Chondrocyte (in vitro differentiated cells): ENCODE data around the gene MAP3K20. TPM values are rescaled to one million over a fixed set of nuclear protein-coding genes. Genes with fewer than 3 reads are reported as not detected.

Experiments
- DNase-seq: peaks from one replicate; pipeline ENCODE4 v3.0.0; 2021; ENCODE audit warnings: mixed read lengths, low spot score
- H3K27ac Mint-ChIP-seq: one replicate; pipeline ENCODE4 v1.8.0; 2021; ENCODE audit warnings: mild to moderate bottlenecking, moderate library complexity, mixed read lengths; ENCODE audit not compliant: unreplicated experiment
- H3K27me3 Mint-ChIP-seq: 2 replicates; pipeline ENCODE4 v1.8.0; 2021; ENCODE audit warnings: low read depth, mixed read lengths
- H3K36me3 Mint-ChIP-seq: 2 replicates; pipeline ENCODE4 v1.8.0; 2021; ENCODE audit warnings: low read depth, mixed read lengths
- H3K4me1 Mint-ChIP-seq: 2 replicates; pipeline ENCODE4 v1.8.0; 2021; ENCODE audit warnings: low read depth, mild to moderate bottlenecking, mixed read lengths
- H3K4me3 Mint-ChIP-seq: one replicate; pipeline ENCODE4 v1.8.0; 2021; ENCODE audit warnings: mild to moderate bottlenecking, moderate library complexity, mixed read lengths; ENCODE audit not compliant: unreplicated experiment
- H3K9me3 Mint-ChIP-seq: 2 replicates; pipeline ENCODE4 v1.8.0; 2021; ENCODE audit warnings: low read depth, mixed read lengths
- CTCF ChIP-seq: fragments of 200-600 bp; sonication (generic); IDR thresholded peaks from 2 replicates; pipeline ENCODE4 v1.5.0; 2021; ENCODE audit warnings: antibody characterized with exemption, mild to moderate bottlenecking, moderate library complexity
- total RNA-seq: library from RNA; stranded (reverse); gene quantifications from 3 replicates; pipeline ENCODE4 v1.2.1, GENCODE V29; 2021

Gene MAP3K20
- total RNA-seq, 1 donor from 2014 or later, result 68.5 TPM

- Mint-ChIP-seq H3K27ac (peak overlapping the region; percentile 9), H3K4me1 (peaks cover 9% of the 10 kb centered on the region), H3K9me3 (no peaks in the 10 kb centered on the region), H3K36me3 (peaks cover 24% of the 10 kb centered on the region), H3K27me3 (no peaks in the 10 kb centered on the region), H3K4me3 (no peak overlapping the region)
- TF ChIP-seq CTCF, result no peak
- no peak for DNase-seq
Observed at GRCh38 chr2:173231465-173231864, 155.8 kb downstream of the MAP3K20 start.

- H3K27ac Mint-ChIP-seq, result no peak overlapping the region
- TF ChIP-seq CTCF, result no peak
- no peak for DNase-seq
- no peak overlapping the region for H3K4me3 Mint-ChIP-seq
- peaks cover 9% of the 10 kb centered on the region for H3K4me1 Mint-ChIP-seq
- no peaks in the 10 kb centered on the region for H3K9me3 Mint-ChIP-seq
- peaks cover 26% of the 10 kb centered on the region for H3K36me3 Mint-ChIP-seq
- H3K27me3 Mint-ChIP-seq, result no peaks in the 10 kb centered on the region
Observed at GRCh38 chr2:173232956-173233744, 157.5 kb downstream of the MAP3K20 start.

- no peak for TF ChIP-seq CTCF
- Mint-ChIP-seq H3K36me3 (peaks cover 34% of the 10 kb centered on the region), H3K4me1 (peaks cover 6% of the 10 kb centered on the region), H3K27me3 (no peaks in the 10 kb centered on the region), H3K9me3 (no peaks in the 10 kb centered on the region), H3K27ac (no peak overlapping the region), H3K4me3 (no peak overlapping the region)
- DNase-seq, result no peak
Observed at GRCh38 chr2:173235947-173236803, 160.5 kb downstream of the MAP3K20 start.

DNA sequence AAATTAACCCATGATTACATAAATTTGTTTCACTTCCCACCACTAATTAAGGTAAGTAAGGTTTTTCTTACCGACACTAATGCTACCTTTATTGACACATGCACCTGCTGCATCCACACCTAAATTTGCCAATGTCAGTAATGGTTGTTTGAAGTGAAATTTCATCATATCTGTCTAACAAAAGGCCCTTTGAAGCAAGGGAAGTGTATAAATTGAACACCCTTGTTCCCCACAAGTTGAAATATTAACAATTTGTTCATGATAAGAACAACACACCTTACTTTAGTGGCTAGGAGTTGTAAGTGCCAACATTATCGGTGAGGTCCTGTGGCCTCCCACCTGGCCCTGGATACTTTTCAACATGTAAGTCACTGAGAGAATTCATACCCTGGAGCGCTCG is 162.7 kb downstream of the MAP3K20 start:
- no peaks in the 10 kb centered on the region for H3K27me3 Mint-ChIP-seq
- H3K4me1 Mint-ChIP-seq, result no peaks in the 10 kb centered on the region
- no peaks in the 10 kb centered on the region for H3K9me3 Mint-ChIP-seq
- no peak for DNase-seq
- H3K36me3 Mint-ChIP-seq, result peaks cover 30% of the 10 kb centered on the region
- H3K4me3 Mint-ChIP-seq, result no peak overlapping the region
- no peak for TF ChIP-seq CTCF
- no peak overlapping the region for H3K27ac Mint-ChIP-seq

- DNase-seq, result no peak
- H3K27me3 Mint-ChIP-seq, result no peaks in the 10 kb centered on the region
- peaks cover 29% of the 10 kb centered on the region for H3K36me3 Mint-ChIP-seq
- H3K9me3 Mint-ChIP-seq, result no peaks in the 10 kb centered on the region
- TF ChIP-seq CTCF, result no peak
- no peaks in the 10 kb centered on the region for H3K4me1 Mint-ChIP-seq
- H3K27ac Mint-ChIP-seq, result no peak overlapping the region
- H3K4me3 Mint-ChIP-seq, result no peak overlapping the region
Observed at GRCh38 chr2:173238831-173239230, 163.2 kb downstream of the MAP3K20 start.
